ENCODE results near the gene ALDOC. TPM values are rescaled to one million over a fixed set of nuclear protein-coding genes. Genes with fewer than 3 reads are reported as not detected.

ALDOC gene
- total and polyA plus RNA-seq, 2 of the 13 experiments (the other 11 are each of a cell fraction or from before 2014, with no cell fraction given) = 15.4 to 60.9 TPM

DNA sequence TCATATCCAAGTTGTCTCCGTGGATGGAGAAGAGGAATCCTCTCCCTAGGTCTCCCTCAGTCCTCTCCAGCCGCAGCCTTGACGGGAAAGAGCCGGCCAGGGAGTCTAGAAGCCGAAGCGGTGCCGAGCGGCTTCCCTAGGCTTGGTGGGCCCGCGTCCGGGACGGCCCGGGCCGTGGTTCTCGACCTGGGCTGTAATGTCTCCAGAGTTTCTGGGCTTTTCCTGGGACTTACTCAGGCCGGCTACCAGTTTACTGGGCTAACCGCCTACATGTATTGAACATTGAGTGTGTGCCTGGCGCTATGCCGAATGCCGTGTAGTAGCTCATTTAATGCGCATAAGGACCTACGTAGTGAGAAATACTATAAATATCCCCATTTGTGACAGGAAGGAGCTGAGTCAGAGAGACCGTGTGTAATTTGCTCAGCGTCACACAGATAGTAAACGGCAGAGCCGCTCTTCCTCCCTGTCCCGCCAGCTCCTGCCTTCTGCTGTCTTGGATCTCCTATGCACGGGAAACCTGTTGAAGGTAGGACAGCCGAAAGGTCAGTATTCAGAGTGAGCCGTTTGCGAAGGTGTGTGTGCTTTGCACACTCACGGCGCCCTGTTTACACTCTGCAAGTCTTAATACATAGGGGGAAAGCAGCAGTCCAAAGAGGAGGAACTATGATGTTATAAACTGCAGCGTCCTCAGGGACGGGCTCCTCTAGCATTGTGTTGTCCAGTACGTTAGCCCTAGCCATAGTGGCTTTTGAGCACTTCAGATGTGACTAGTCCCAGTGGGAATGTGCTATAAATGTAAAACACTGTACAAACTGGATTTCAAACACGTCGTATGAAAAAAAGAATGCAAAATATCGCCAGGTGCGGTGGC is 22.9 kb upstream of the ALDOC start (continued):
- TF ChIP-seq, protein P1, sequence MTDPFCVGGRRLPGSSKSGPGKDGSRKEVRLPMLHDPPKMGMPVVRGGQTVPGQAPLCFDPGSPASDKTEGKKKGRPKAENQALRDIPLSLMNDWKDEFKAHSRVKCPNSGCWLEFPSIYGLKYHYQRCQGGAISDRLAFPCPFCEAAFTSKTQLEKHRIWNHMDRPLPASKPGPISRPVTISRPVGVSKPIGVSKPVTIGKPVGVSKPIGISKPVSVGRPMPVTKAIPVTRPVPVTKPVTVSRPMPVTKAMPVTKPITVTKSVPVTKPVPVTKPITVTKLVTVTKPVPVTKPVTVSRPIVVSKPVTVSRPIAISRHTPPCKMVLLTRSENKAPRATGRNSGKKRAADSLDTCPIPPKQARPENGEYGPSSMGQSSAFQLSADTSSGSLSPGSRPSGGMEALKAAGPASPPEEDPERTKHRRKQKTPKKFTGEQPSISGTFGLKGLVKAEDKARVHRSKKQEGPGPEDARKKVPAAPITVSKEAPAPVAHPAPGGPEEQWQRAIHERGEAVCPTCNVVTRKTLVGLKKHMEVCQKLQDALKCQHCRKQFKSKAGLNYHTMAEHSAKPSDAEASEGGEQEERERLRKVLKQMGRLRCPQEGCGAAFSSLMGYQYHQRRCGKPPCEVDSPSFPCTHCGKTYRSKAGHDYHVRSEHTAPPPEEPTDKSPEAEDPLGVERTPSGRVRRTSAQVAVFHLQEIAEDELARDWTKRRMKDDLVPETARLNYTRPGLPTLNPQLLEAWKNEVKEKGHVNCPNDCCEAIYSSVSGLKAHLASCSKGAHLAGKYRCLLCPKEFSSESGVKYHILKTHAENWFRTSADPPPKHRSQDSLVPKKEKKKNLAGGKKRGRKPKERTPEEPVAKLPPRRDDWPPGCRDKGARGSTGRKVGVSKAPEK (CRISPR knock-in tag; IDR thresholded peaks at IDR 0.05; ENCODE audit: borderline replicate concordance) = no peak
- TF ChIP-seq TEAD3 (CRISPR knock-in tag; optimal IDR thresholded peaks at IDR 0.05; ENCODE audit: borderline replicate concordance) (peak; percentile 24), CAMTA2 (CRISPR knock-in tag; IDR thresholded peaks at IDR 0.05; ENCODE audit: borderline replicate concordance) (no peak), ZNF564 (CRISPR knock-in tag; IDR thresholded peaks at IDR 0.05) (peak; percentile 77; the same call in 1 of the 2 replicates), ZNF556 (CRISPR knock-in tag; IDR thresholded peaks at IDR 0.05; ENCODE audit: borderline replicate concordance) (0 out of 2 replicates have a peak, but pooled peaks have one; percentile 15), NR2F1 (CRISPR knock-in tag; IDR thresholded peaks at IDR 0.05) (no peak), ZNF784 (CRISPR knock-in tag; IDR thresholded peaks at IDR 0.05; ENCODE audit: borderline replicate concordance) (no peak), ZBTB38 (CRISPR knock-in tag; IDR thresholded peaks at IDR 0.05) (peak; percentile 6; the same call in 1 of the 2 replicates), RNF2 (conservative IDR thresholded peaks at IDR 0.05; ENCODE audit: low read depth) (no peak), ZFY (CRISPR knock-in tag; IDR thresholded peaks at IDR 0.05) (peak; percentile 42; the same call in 1 of the 2 replicates), ZNF550 (CRISPR knock-in tag; IDR thresholded peaks at IDR 0.05; ENCODE audit: borderline replicate concordance) (no peak), NRL (CRISPR knock-in tag; IDR thresholded peaks at IDR 0.05; ENCODE audit: borderline replicate concordance) (no peak), ATF1 (CRISPR knock-in tag; IDR thresholded peaks at IDR 0.05) (no peak), SRSF1 (optimal IDR thresholded peaks at IDR 0.05; ENCODE audit: low read depth, low read length) (peak; percentile 1), ZFP91 (CRISPR knock-in tag; IDR thresholded peaks at IDR 0.05; ENCODE audit: borderline replicate concordance) (0 out of 2 replicates have a peak, but pooled peaks have one; percentile 14), ZNF777 (CRISPR knock-in tag; IDR thresholded peaks at IDR 0.05) (peak; percentile 53; the same call in 1 of the 2 replicates), ZNF780A (CRISPR knock-in tag; IDR thresholded peaks at IDR 0.05) (0 out of 2 replicates have a peak, but pooled peaks have one; percentile 26), RBFOX2 (IDR thresholded peaks at IDR 0.05; ENCODE audit: low read depth, low read length) (0 out of 2 replicates have a peak, but pooled peaks have one; percentile 3), FOXA1 (IDR thresholded peaks at IDR 0.05) (no peak), FOXA1 (CRISPR knock-in tag; IDR thresholded peaks at IDR 0.05) (peak; percentile 36; the same call in 1 of the 2 replicates)
- TF ChIP-seq, protein P2, sequence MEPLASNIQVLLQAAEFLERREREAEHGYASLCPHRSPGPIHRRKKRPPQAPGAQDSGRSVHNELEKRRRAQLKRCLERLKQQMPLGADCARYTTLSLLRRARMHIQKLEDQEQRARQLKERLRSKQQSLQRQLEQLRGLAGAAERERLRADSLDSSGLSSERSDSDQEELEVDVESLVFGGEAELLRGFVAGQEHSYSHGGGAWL (CRISPR knock-in tag; IDR thresholded peaks at IDR 0.05) = 0 out of 2 replicates have a peak, but pooled peaks have one; percentile 8
